HCT116 (cell line): Measurements from ENCODE around the gene FBXW8. TPM values are rescaled to one million over a fixed set of nuclear protein-coding genes. Genes with fewer than 3 reads are reported as not detected.

Experiments
- ATAC-seq: fragments of 200-7000 bp; cut with Tn5 transposase; 2 replicates; pipeline ENCODE4 v1.9.1; 2020; ENCODE audit warnings: mild to moderate bottlenecking, moderate library complexity
- BruUV-seq: library from RNA; stranded (reverse); fragments of 400-500 nt; replicated peaks from 2 replicates; lab custom pipeline; 2021; lab: Mats Ljungman, UMichigan
- CTCF ChIA-PET: fragments of 300-600 bp; sonication (Branson Sonifier 250); formaldehyde crosslinking; loops from one replicate; lab custom pipeline; 2021; ENCODE audit warnings: antibody characterized with exemption; lab: Charles Lee
- POLR2A ChIA-PET: fragments of 300-600, 350-600 bp; sonication (Branson Sonifier 250); formaldehyde crosslinking; loops from one replicate; lab custom pipeline; 2021; ENCODE audit warnings: antibody characterized with exemption; lab: Charles Lee
- RAD21 ChIA-PET, 2 experiments: fragments of 300-600 bp; sonication (Branson Sonifier 250); formaldehyde crosslinking; loops; one replicate each; lab custom pipeline; 2023; ENCODE audit warnings: low total read pairs in 2 of 2; ENCODE audit not compliant: uncharacterized antibody in 2 of 2, unreplicated experiment in 2 of 2, low non-redundant PET in 1 of 2; lab: Charles Lee
- DNase-seq: peaks from one replicate; pipeline ENCODE4 v3.0.0-alpha.2; 2010; ENCODE audit warnings: low read depth, low spot score
- H2AFZ ChIP-seq: fragments of 200-600 bp; shearing (Covaris generic), sonication (generic); 2 replicates; pipeline ENCODE4 v1.6.1; 2017; ENCODE audit warnings: low read depth, mixed run types, mixed read lengths, antibody characterized with exemption, low read length; ENCODE audit not compliant: poor library complexity, severe bottlenecking
- H3K27ac ChIP-seq: 2 replicates; pipeline ENCODE4 v1.5.1; 2012; ENCODE audit warnings: low read depth, low read length
- H3K27me3 ChIP-seq: fragments of 200-600 bp; sonication (generic); 2 replicates; pipeline ENCODE4 v1.6.1; 2016; ENCODE audit warnings: mixed run types, low read length, mixed read lengths; ENCODE audit not compliant: insufficient read depth
- H3K36me3 ChIP-seq, 2 experiments: fragments of 200-500 bp in 1 of 2; fragments of 200-600 bp in 1 of 2; sonication (Bioruptor generic) in 1 of 2; sonication (generic) in 1 of 2; 2 replicates each; pipeline versions ENCODE4 v1.5.1 to v1.6.1; 2014 to 2016; ENCODE audit warnings: low read length in 2 of 2, inconsistent platforms in 1 of 2, mixed read lengths in 1 of 2, mixed run types in 1 of 2; ENCODE audit not compliant: insufficient read depth in 2 of 2, control insufficient read depth in 1 of 2
- H3K4me1 ChIP-seq, 2 experiments: fragments of 200-600 bp in 1 of 2; sonication (generic) in 1 of 2; 2 replicates each; pipeline versions ENCODE4 v1.5.1 to v1.6.1; 2012 to 2017; ENCODE audit warnings: low read length in 2 of 2, inconsistent platforms in 1 of 2, mild to moderate bottlenecking in 1 of 2, mixed read lengths in 1 of 2, mixed run types in 1 of 2, moderate library complexity in 1 of 2; ENCODE audit not compliant: insufficient read depth in 2 of 2, control insufficient read depth in 1 of 2
- H3K4me2 ChIP-seq: fragments of 200-600 bp; sonication (generic); 2 replicates; pipeline ENCODE4 v1.6.1; 2017; ENCODE audit warnings: mixed run types, low read length, mixed read lengths
- H3K4me3 ChIP-seq, 2 experiments: fragments of 200-600 bp in 1 of 2; sonication (generic) in 1 of 2; replicated peaks in 1 of 2; 2 replicates each; pipeline ENCODE4 v1.5.1; 2011 to 2016; ENCODE audit warnings: low read length in 2 of 2, control low read depth in 1 of 2, low read depth in 1 of 2, mild to moderate bottlenecking in 1 of 2, mixed read lengths in 1 of 2, mixed run types in 1 of 2
- H3K79me2 ChIP-seq: fragments of 200-600 bp; sonication (generic); 2 replicates; pipeline ENCODE4 v1.6.1; 2017; ENCODE audit warnings: mild to moderate bottlenecking, mixed run types, low read length, moderate library complexity, mixed read lengths; ENCODE audit not compliant: insufficient read depth
- H3K9ac ChIP-seq: fragments of 200-600 bp; sonication (generic); 2 replicates; pipeline ENCODE4 v1.6.1; 2016; ENCODE audit warnings: low read length, mixed read lengths
- H3K9me2 ChIP-seq: fragments of 200-600 bp; sonication (generic), shearing (Covaris generic); 2 replicates; pipeline ENCODE4 v1.6.1; 2017; ENCODE audit warnings: mixed run types, mild to moderate bottlenecking, moderate library complexity; ENCODE audit not compliant: insufficient read depth
- H3K9me3 ChIP-seq, 2 experiments: fragments of 200-500 bp in 1 of 2; fragments of 200-600 bp in 1 of 2; sonication (Bioruptor generic) in 1 of 2; sonication (generic) in 1 of 2; 2 replicates each; pipeline ENCODE4 v1.6.1; 2014 to 2017; ENCODE audit warnings: low read length in 2 of 2, mixed read lengths in 2 of 2, inconsistent platforms in 1 of 2, low read depth in 1 of 2, mild to moderate bottlenecking in 1 of 2, mixed run types in 1 of 2, moderate library complexity in 1 of 2; ENCODE audit not compliant: control insufficient read depth in 1 of 2, insufficient read depth in 1 of 2
- H4K20me1 ChIP-seq: fragments of 200-600 bp; sonication (generic), shearing (Covaris generic); 2 replicates; pipeline ENCODE4 v1.6.1; 2017; ENCODE audit warnings: mixed run types, mild to moderate bottlenecking, moderate library complexity; ENCODE audit not compliant: insufficient read depth
- ATF3 ChIP-seq: IDR thresholded peaks from 2 replicates; pipeline ENCODE4 v1.6.1; 2012
- CBX3 ChIP-seq: IDR thresholded peaks from 2 replicates; pipeline ENCODE4 v1.6.1; 2012; ENCODE audit warnings: low read depth
- EZH2 ChIP-seq: fragments of 200-600 bp; sonication (generic); IDR thresholded peaks from 2 replicates; pipeline ENCODE4 v1.6.1; 2017; ENCODE audit warnings: antibody characterized with exemption, mixed run types
- EZH2phosphoT487 ChIP-seq: fragments of 200-600 bp; IDR thresholded peaks from 2 replicates; pipeline ENCODE4 v1.6.1; 2018; ENCODE audit warnings: antibody characterized with exemption, borderline replicate concordance
- FOSL1 ChIP-seq: IDR thresholded peaks from 2 replicates; pipeline ENCODE4 v1.6.1; 2012; ENCODE audit warnings: low read depth
- JUND ChIP-seq: IDR thresholded peaks from 2 replicates; pipeline ENCODE4 v1.6.1; 2012
- MAX ChIP-seq: IDR thresholded peaks from 2 replicates; pipeline ENCODE4 v1.6.1; 2012
- POLR2A ChIP-seq: IDR thresholded peaks from 2 replicates; pipeline ENCODE4 v1.7.0; 2011; ENCODE audit warnings: borderline replicate concordance; ENCODE audit not compliant: insufficient read depth, insufficient read length; ENCODE audit errors: extremely low read depth
- RAD21 ChIP-seq: IDR thresholded peaks from 2 replicates; pipeline ENCODE4 v1.6.1; 2012; ENCODE audit warnings: low read depth, mild to moderate bottlenecking
- SIN3A ChIP-seq: IDR thresholded peaks from 2 replicates; pipeline ENCODE4 v1.6.1; 2012; ENCODE audit warnings: low read depth
- SP1 ChIP-seq: IDR thresholded peaks from 2 replicates; pipeline ENCODE4 v1.6.1; 2012; ENCODE audit warnings: low read depth
- SRF ChIP-seq: IDR thresholded peaks from 2 replicates; pipeline ENCODE4 v1.6.1; 2012; ENCODE audit warnings: low read depth
- YY1 ChIP-seq: IDR thresholded peaks from 2 replicates; pipeline ENCODE4 v1.6.1; 2011; ENCODE audit warnings: low read length, low read depth, moderate library complexity, mild to moderate bottlenecking; ENCODE audit not compliant: insufficient replicate concordance; ENCODE audit errors: extremely low read depth
- ZBTB33 ChIP-seq: IDR thresholded peaks from 2 replicates; pipeline ENCODE4 v1.6.1; 2011; ENCODE audit warnings: mild to moderate bottlenecking, low read length, moderate library complexity; ENCODE audit not compliant: insufficient replicate concordance; ENCODE audit errors: extremely low read depth
- ZFX ChIP-seq: fragments of 450-650 bp; IDR thresholded peaks from 2 replicates; pipeline ENCODE4 v1.6.1; 2017
- intact Hi-C: fragments of 100-400 bp; cut with micrococcal nuclease; formaldehyde crosslinking; loops from 2 replicates; pipeline ENCODE4 v1.10.0; 2022
- total RNA-seq: library from RNA; stranded (reverse); gene quantifications from one replicate; pipeline ENCODE4 v1.2.1, GENCODE V29; 2021; ENCODE audit not compliant: unreplicated experiment

Gene FBXW8
- total RNA-seq, 1 experiment from 2014 or later, result 14.6 TPM

GRCh38 chr12:116959845-116960514, 49.2 kb downstream of the FBXW8 start:
- intact Hi-C loops, result no loop called here
- ChIA-PET RAD21 (no interaction called here), CTCF (no interaction called here), POLR2A (no interaction called here)
- Histone ChIP-seq H3K27me3 (no peaks in the 10 kb centered on the region), H3K4me3 (no peak overlapping the region), H2AFZ (no peak overlapping the region), H4K20me1 (no peaks in the 10 kb centered on the region), H3K79me2 (no peaks in the 10 kb centered on the region), H3K27ac (no peak overlapping the region), H3K9ac (no peak overlapping the region), H3K9me2 (no peaks in the 10 kb centered on the region), H3K4me2 (no peak overlapping the region), H3K4me1 (no peaks in the 10 kb centered on the region; a peak in 1 of 4 replicates), H3K36me3 (no peaks in the 10 kb centered on the region), H3K9me3 (no peaks in the 10 kb centered on the region)
- DNase-seq (no peak), ATAC-seq (no peak)
- no TSS peak for BruUV-seq
- TF ChIP-seq ZFX (no peak), FOSL1 (no peak), EZH2 (no peak), EZH2phosphoT487 (no peak), SRF (no peak), SP1 (no peak), SIN3A (no peak), ZBTB33 (no peak), CBX3 (no peak), JUND (no peak), POLR2A (no peak), ATF3 (no peak), RAD21 (no peak), YY1 (no peak), MAX (no peak)
